Activated CD4-positive, alpha-beta T cell treated with anti-CD3 and anti-CD28 coated beads for 24 hours (primary cell): ENCODE data around the gene TSPEAR.

Source experiments
- DNase-seq, 2 donors: peaks; one replicate each; pipeline ENCODE4 v3.0.0-alpha.2; 2020; ENCODE audit warnings: low read depth in 2 of 2

Gene TSPEAR

DNA sequence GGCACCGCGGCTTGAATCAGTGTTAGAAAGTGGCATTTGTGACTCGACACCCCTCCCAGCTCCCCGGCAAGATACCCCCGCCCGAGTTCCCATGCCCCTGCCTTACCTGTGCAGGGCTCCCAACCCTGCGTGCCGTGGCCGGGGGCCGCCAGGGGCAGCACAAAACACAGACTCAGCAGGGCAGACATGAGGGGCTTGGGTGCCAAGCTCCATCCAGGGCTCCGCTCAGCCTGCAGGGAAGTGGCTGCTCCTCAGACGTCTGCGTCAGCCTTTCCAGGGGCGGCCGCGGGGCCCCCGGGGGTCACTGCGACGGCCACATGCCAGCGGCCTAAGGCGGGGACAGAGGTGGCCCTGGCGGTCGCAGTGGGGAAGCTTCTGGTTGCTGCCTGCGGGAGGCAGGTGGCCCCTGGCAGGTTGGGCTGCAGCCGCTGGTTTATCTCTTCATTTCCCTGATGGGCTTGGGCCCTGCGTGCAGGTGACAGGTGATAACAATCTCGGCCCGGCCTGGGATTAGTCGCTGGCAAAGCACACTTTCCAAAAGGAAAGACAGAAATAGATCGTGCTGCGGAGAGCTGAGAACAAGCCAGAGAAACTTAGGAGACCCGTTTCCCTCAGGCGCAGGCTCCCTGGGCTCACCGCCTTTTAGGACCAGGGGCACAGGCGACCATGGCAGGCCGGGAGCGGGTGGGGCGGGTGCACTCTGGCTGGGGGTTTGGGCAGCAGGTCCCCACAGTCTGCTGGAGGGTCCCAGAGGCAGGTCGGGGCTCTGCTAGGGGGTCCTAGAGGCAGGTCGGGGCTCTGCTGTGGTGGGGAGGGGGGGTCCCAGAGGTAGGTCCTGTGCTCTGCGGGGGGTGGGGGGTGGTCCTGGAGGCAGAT, at the start of gene TSPEAR:
TSS of gene TSPEAR (minus strand) at position 246 of the 876 bp plus-strand sequence. CDS start at position 188, 58 bp downstream.
- no peak for DNase-seq

DNA sequence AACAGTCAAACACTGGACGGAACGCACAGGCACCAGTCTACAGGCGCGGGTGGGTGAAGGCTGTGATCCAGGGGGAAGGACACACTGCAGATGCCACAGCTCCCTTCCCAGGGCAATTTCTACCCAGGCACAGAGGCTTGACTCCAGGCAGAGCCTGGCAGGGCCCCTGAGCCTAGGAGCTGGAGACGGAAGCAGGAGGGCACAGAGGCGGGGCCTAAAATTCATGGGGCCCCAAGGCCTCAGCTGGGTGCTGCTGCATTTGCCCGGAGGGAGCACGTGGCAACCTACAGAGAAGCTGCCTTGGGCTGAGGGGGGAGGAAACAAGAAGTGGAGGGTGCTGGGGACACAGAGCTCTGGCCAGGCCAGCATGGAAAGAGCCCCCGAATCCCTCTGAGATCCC, 49.0 kb upstream of the TSPEAR start:
- no peak for DNase-seq

DNA sequence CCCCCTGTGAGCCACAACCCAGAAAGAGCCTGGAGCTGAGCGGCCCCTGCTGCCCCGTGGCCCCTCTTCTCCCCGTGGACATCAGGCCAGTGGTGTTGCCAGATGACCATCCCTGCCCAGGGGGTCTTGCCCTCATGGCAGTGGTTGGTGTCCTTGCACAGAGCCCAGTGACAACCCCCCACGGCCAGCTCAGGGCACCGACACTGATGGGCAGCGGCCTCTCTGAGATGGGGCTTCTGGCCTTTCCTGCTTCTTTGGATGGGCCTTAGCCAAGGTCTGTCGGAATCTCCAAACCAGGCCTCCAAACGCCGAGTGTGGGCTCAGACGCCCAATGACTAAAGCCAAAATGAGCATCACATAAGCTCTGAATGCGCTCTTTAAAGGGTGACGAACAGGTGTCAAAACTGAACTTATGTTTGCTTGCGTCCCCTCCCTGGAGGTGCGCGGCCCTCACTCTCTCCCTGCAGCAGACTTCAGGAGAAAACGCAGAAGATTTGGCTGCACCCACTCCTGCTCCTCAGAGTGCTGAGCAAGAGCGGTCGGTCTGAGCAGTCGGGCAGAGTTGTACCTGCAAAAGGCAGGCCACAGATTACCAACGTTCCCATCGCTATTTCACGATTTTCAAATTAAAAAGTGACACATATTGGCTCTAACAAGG, 48.4 kb upstream of the TSPEAR start:
- no peak for DNase-seq

DNA sequence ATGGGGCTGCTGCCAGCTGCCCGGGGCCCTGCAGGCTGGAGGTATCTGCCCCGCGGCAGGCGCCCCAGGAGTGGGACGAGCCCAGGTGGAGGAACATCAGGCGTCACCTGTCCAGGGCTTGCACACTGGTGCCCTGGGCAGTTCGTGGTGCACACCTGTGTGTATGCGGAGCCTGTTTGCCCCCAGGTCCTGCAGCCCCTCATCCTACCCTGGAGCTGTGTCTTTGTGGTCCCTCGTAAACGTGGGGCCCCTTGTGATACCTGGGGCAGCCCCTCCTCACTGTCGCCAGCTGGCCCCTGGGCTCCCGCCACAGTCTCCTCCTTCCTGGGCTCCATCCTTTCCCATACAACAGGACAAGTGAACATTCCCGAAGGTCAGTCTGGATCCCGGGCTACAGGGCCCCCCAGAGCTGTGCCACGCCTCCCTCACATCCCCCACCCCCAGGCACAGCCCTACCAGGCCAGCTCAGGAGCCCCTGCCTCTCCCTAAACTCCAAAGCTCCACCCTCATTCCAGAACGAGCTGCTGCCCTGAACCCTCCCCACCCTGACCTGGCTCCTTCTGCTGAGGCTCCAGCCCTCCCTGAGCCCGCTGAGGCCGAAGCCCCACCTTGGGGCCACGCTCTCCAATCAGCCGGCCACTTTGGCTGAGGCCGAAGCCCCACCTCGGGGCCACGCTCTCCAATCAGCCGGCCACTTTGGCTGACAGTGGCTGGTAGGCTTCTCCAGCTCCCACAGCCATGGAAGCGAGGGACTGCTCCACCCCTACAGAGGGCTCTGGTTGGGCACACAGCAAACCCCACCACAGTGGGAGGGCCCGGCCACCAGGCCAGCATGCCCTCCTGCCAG, 47.6 kb upstream of the TSPEAR start:
- DNase-seq: no peak

DNA sequence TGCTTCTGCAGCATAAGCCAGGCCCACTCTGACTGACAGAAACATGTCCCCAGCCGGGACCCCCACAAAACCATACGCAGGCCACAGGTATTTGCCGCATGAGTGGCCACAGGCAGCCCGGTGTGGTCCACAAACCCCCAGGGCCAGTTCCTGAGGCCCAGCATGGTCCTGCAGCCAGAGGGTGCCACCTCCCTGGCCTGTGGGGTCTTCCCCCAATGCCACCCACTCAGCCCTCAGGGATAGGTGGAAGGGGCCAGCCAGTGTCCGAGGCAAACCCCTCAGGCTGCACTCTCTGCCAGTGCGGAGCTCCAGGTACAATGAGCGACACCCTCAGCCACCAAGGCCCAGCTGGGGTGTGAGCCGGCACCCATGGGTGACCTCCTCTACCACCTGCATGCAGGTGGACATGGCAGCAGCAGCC, 46.8 kb upstream of the TSPEAR start:
- DNase-seq: no peak

DNA sequence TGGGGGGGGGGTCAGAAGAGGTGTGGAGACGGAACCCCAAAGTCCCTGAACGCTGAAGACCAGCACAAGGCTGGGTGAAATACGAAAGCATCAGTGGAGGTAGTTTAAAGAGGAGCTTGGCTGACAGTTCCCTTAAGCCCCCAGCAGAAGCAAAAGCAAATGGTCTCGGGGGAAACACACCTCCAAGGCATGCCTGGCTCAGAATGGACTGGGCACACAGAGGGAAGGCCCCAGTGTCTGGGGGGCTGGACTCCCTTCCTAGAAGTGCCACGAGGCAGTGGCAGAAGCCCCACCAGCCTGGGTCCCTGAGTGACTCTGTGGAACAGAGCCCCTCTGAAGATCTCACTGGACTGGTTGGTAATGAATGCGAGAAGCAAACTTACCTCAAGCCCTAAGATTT, 46.4 kb upstream of the TSPEAR start:
- DNase-seq: no peak

DNA sequence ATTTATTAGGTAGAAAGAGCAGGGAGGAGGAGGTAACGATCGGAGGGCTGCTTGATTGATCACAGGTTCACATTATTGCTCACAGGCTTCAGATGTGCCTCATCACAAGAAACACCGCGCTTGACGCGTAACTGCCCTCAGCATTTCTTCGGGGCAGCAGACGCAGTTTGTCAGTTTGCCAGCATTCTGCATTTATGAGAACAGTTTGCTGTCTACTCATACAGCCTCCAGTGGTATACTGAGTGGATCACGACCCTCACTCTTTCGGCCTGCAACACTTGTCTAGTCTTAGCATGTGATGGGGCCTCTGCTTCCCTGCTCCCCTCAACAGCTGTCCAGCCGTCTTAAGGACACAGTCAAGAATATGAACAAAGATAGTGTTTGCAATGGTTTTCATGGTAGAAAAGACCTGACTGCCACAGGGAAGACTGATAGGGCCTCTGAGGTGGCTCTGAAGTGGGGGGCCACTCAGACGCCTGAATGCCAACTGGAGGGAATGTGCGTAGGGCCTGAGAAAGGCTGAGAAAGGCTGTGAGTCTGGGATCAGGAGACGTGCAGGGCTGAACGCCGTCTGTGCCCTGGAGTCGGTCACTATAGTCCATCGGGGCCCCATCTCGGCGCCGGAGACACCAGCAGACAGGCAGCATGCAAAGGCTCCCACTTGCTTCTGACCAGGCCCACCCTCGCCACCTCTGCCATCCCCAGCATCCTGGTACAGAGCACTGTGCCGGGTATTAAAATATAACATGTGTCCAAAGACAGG, 45.2 kb upstream of the TSPEAR start:
- no peak for DNase-seq

DNA sequence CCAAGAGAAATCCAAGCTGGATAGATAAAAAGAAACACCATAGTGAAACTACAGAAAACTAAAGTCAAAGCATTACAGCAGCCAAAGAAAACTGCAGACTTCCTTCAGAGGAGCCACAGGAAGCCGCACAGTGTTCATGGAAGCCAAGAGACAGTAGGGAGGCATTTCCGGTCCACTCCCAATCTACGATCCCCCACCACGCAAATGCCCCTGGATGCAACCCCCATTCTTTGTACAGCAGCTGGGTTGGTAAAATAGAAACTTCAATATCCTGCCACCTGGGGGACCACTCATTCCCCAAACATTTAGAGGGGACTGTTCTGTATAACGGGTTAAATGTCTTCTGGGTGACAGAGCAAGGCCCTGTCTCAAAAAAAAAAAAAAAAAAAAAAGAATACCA, 43.9 kb upstream of the TSPEAR start:
- DNase-seq: no peak

DNA sequence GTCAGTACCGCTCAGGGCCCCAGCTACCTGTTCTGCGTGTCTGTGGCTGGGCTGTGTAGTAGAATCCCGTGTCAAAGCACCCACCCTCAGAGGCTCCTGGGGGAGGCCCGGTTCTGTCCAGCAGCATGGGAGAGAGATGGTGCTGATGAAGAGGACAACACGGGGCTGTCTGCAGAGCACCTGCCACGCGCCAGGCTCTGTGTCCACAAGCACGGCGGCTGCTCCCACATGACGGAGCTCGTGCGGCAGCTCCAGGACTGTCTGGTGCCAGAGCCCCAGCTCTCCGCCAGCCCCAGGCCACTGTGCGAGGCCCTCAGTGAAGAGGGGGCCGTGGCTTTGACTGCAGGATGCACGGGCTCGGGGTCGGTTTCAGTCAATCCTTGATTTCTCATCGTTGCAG, 42.0 kb upstream of the TSPEAR start:
- no peak for DNase-seq

DNA sequence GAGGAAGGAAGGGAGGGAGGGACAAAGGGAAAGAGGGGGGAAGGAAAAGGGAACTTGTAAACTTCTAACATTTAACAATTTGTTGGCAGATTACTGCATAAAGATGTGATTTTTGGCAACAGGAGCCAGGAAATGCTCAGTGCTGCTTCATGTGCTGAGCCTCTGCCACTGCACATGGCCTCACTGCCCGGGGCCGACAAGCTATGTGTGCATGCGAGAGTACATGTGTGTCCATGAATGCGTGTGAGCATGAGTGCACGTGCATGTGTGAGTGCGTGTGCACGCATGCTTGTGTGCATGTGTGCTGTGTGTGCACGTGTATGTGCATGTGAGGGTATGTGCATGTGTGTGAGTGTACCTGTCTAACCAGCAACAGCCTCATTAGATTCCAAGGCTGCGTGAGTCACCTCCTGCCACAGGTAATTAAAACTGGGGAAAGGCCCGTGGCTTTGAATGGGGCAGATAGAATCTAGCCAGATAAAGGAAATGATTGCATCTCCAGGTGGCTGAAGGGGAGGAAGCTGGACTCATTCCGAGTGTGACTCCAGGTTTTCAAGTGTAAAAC, 41.4 kb upstream of the TSPEAR start:
- DNase-seq: no peak

DNA sequence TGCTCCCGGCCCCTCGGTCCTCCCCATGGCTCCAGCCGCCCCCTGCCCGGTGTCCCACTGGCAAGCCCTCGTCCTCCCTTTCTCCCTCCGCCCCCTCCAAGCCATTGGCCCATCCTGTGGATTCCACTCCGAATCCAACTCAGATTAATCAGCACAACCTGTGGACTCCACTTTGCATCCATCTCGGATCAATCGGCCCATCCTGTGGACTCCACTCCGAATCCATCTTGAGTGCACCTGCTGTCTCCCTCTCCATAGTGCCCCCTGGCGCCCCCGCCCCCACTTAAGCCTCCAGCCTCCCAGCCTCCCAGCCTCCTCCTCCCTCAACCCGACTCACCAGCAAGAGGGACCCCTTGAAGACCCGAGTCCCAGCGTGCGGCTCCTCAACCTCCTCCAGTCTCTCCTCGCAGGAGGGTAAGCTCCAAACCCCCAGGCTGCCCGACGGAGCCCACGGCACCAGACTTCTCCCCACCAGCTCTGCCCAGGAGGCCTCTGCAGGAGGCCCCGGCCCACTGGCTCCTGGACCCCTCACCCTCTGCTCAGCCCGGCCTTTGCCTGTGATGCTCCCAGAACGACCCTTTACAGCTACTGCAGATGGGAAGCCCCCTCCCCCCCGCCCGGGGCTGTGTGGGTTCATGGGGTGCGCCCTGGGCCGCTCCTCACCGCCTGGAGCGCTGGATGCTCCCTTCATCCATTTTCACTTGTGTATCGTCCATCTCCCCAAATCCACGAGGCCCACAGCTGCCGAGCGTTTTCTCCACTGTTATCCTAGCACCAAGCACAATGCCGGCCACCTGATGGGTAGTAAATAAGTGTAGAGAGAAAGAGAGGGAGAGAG, 40.6 kb upstream of the TSPEAR start:
- no peak for DNase-seq

DNA sequence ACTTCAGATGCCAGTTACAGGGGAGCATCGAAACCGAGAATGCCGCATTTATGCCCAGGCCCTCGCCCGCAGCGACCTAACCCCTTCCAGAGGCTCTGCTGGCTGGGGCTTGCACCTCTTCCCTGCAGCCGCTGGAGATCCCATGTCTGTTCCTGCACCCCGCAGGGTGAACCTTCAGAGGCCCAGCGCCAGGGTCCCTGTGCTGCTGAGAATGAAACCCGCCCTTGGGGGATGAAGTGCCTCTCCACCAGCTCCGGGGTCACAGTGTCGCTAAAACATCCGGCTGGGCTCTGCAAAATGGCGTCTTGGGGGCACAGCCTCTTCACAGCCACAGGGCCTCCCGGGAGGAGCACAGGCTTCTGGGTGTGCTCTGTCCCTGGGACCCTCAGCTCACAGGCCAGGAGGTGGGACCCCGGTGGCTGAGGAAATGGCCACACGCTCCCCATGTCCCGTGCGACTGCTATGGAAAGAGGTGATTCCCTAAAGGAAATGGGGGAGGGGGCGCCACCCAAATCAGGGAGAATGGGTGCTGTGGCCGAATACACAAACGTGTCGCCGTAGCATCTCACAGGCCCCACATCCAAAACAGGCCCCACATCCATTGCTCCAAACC, 39.9 kb upstream of the TSPEAR start:
- no peak for DNase-seq

DNA sequence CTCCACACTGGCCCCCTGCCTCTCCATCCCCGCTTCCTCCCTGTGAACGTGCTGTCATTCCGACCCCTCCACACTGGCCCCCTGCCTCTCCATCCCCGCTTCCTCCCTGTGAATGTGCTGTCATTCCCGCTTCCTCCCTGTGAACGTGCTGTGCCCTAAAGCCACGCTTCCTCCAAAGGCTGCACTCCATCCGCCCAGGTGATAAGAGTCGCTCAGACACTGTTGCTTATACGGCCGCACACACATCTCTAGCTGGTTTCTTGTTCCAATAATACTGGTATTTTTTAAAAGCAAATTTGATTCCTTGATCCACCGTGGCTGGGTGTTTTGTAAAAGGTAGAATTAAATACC, 39.3 kb upstream of the TSPEAR start:
- no peak for DNase-seq

DNA sequence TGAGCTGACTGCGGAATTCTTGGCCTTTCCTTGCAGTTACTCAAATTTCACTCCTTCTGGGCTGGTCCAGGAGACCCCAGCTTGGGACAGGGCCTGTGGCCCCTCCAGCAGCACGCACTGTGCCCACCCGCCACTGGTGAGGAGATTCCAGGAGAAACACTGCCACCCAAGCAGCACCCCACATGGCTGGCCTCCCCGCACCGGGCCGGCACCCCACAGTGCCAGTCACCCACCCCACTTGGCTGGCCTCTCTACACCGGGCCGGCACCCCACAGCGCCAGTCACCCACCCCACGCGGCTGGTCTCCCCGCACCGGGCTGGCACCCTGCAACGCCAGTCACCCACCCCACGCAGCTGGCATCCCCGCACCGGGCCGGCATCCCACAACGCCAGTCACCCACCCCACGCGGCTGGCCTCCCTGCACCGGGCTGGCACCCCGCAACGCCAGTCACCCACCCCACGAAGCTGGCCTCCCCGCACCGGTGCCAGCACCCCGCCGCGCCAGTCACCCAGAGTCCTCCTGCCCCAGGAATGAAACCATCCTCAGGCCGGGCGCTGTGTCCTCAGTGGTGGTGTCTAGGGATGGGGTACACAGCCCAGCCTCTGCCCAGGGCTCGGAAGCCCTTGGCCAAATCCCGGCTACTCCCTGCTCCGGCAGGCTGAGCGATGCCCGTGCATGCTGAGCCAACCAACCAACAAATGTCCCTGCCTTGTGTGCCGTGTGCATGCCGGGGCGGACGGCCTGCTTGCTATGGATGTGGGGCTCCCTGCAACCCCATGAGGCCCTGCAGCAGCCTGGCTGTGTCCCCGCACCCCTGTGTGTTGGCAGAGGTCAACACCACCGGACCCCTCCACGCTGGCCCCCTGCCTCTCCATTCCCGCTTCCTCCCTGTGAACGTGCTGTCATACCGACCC, 38.6 kb upstream of the TSPEAR start:
- DNase-seq: no peak

DNA sequence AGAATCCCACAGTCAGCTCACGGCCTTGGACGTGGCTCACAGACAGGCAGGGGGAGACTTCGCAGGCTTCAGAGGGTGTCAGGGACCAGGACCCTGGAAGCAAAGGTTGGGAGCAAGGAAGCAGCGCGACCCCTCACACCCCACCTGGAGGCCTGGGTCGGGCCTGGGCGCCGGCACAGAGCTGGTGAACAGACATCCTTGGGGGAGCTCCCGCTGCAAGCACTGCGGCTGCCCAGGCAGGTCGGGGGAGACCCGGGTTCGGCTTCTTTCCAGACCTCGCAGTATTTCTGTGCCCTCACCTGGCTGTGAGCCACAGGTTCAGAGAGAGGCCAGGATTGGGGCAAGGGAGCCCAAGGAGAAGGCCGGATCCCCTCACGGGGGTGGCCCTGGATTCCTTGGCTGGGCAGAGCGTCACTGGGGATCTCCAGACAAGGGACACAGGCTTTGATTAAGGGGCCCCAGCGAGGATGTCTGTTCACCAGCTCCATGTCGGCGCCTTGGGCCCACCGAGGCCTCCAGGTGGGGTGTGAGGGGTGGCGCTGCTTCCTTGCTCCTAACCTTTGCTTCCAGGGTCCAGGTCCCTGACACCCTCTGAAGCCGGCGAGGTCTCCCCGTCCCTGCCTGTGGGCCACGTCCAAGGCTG, 37.9 kb upstream of the TSPEAR start:
- DNase-seq: no peak

DNA sequence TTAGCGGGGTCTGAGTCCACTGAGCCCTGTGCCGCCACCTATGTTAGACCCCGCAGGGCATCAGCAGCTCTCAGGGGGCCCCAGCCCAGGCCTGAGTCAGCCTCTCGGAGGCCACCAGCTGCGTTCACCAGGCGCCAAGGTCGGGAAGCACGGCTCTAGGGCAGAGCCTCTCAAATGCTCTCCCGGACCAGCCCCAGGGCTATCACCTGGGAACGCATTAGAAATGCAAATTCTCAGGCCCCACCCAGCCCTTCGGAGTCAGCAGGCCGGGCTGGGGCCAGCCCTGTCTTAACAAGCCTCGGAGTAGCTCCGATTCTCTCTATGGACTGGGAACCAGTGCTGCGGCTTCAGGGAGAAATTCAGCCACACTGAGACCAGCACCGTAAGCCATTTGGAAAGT, 37.2 kb upstream of the TSPEAR start:
- DNase-seq: no peak

DNA sequence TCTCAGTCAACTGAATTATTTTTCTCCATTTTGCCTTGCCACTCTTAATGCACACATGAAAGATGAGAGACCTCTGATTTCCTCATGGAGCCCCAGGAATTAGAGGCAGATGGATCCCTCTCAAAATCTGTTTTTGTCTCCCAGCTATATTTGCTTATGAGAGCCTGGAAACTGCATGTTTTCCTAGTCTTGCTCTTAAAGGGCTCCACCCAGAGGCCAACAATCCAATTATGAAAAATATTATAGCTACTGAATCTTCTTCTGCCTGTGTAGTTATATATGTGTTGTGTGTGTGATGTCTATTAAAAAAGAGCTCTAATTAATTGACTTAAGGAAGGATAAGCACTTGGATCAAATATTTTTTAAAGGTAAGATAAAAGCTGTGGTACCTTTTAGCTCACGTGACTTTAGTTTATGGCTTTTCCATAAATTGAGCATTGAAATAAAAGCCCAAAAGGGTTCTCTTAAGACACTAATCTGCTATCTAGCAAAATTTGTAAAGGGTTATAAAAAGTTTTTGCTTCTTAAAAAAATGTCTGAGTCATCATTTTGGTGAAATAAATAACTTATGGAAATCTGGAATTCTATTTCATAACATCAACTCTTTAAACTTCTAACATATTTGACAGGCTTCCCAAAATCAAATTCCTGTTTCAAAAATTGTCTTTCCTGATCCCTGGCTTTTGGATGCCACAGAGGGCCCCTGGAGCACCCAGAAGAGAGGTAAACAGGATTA, 31.2 kb upstream of the TSPEAR start:
- DNase-seq: no peak

DNA sequence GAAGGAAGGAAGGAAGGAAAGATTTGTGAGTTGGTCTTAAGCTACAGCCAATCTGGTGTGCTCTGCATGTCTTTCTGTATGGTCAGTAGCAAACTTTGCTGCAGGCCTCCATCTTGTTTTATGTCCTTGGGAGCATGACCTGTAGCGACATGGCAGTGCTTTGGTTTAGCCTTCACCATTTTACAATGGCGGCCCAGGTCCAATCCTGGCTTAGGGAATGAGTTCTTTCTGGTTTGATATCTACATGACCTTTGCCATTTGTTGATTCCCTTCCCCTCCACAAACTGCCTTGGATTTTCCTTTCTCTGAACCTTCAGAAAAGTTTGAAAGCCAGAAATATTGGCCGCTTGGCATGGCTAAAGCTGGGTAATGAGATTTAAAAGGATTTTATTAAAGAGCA, 30.5 kb upstream of the TSPEAR start:
- no peak for DNase-seq
